K562 (cell line): Measurements from ENCODE around the gene RMND5A. TPM values are rescaled to one million over a fixed set of nuclear protein-coding genes. Genes with fewer than 3 reads are reported as not detected.

Experiments
- ATAC-seq: fragments of 200-7000 bp; cut with Tn5 transposase; 3 replicates; pipeline ENCODE4 v1.9.1; 2020; ENCODE audit warnings: moderate library complexity
- BruUV-seq: library from RNA; stranded (reverse); fragments of 400-500 nt; replicated peaks from 2 replicates; lab custom pipeline; 2021; lab: Mats Ljungman, UMichigan
- CTCF ChIA-PET: fragments of 300-600 bp; formaldehyde crosslinking; extraction: SDS; loops from one replicate; lab custom pipeline; 2021; ENCODE audit warnings: low intra/inter-chr PET ratio; lab: Yijun Ruan, JAX
- POLR2A ChIA-PET: fragments of 300-600, 350-650 bp; sonication (Branson Sonifier 250); formaldehyde crosslinking; extraction: SDS; loops from one replicate; lab custom pipeline; 2021; ENCODE audit warnings: antibody characterized with exemption, inconsistent platforms; lab: Yijun Ruan, JAX
- DNase-seq, 4 experiments: peaks; one replicate each; pipeline versions ENCODE4 v3.0.0 to v3.0.0-alpha.2; 2011 to 2018; ENCODE audit warnings: low spot score in 3 of 4, mixed read lengths in 3 of 4; ENCODE audit errors: extremely low read depth in 1 of 4
- FAIRE-seq: peaks from 2 replicates; lab custom pipeline; 2011; peaks lifted over from hg19 to GRCh38; lab: Jason Lieb, UNC
- H2AFZ ChIP-seq: 2 replicates; pipeline ENCODE4 v1.6.0; 2011; ENCODE audit warnings: low read depth, low read length, control low read depth, inconsistent platforms
- H3K27ac ChIP-seq: fragments of 200-600 bp; 3 replicates; pipeline ENCODE4 v1.8.0; 2011; ENCODE audit warnings: low read depth, mild to moderate bottlenecking, control low read depth, inconsistent platforms, low read length, moderate library complexity, mixed read lengths; ENCODE audit errors: extremely low read depth
- H3K27me3 ChIP-seq, 2 experiments: fragments of 300-600 bp in 1 of 2; 2 replicates in 1 of 2; 3 replicates in 1 of 2; pipeline versions ENCODE4 v1.6.0 to v1.8.0; 2011; ENCODE audit warnings: inconsistent platforms in 2 of 2, low read length in 2 of 2, mild to moderate bottlenecking in 1 of 2, mixed read lengths in 1 of 2, moderate library complexity in 1 of 2; ENCODE audit not compliant: control insufficient read depth in 2 of 2, insufficient read depth in 2 of 2
- H3K36me3 ChIP-seq: fragments of 300-600 bp; 3 replicates; pipeline ENCODE4 v1.8.0; 2011; ENCODE audit warnings: mild to moderate bottlenecking, low read length, inconsistent platforms; ENCODE audit not compliant: control insufficient read depth, insufficient read depth
- H3K4me1 ChIP-seq, 2 experiments: fragments of 200-600 bp in 1 of 2; replicated peaks in 1 of 2; 2 replicates in 1 of 2; 3 replicates in 1 of 2; pipeline versions ENCODE4 v1.5.1 to v1.8.0; 2011; ENCODE audit warnings: inconsistent platforms in 2 of 2, low read length in 2 of 2, mild to moderate bottlenecking in 1 of 2, mixed read lengths in 1 of 2, moderate library complexity in 1 of 2; ENCODE audit not compliant: control insufficient read depth in 2 of 2, insufficient read depth in 2 of 2
- H3K4me2 ChIP-seq: 2 replicates; pipeline ENCODE4 v1.6.1; 2011; ENCODE audit warnings: low read length, control low read depth, inconsistent platforms, mixed read lengths; ENCODE audit not compliant: insufficient read depth
- H3K4me3 ChIP-seq: fragments of 200-600 bp; sonication (generic), shearing (Covaris generic); 2 replicates; pipeline ENCODE4 v1.5.1; 2016; ENCODE audit warnings: control low read depth, inconsistent platforms
- H3K79me2 ChIP-seq: fragments of 200-600 bp; 3 replicates; pipeline ENCODE4 v1.8.0; 2011; ENCODE audit warnings: low read length, inconsistent platforms; ENCODE audit not compliant: control insufficient read depth, insufficient read depth
- H3K9ac ChIP-seq, 2 experiments: 2 replicates each; pipeline versions ENCODE4 v1.6.0 to v1.6.1; 2011; ENCODE audit warnings: low read depth in 2 of 2, low read length in 2 of 2, control low read depth in 1 of 2, inconsistent platforms in 1 of 2, mild to moderate bottlenecking in 1 of 2, mixed read lengths in 1 of 2; ENCODE audit not compliant: insufficient read depth in 1 of 2
- H3K9me1 ChIP-seq: one replicate; pipeline ENCODE4 v1.6.0; 2011; ENCODE audit warnings: inconsistent platforms, mild to moderate bottlenecking, low read length, moderate library complexity; ENCODE audit not compliant: control insufficient read depth, insufficient read depth
- H3K9me3 ChIP-seq: replicated peaks from 2 replicates; pipeline ENCODE4 v1.5.1; 2011; ENCODE audit warnings: low read depth, low read length, inconsistent platforms; ENCODE audit not compliant: control insufficient read depth, insufficient read depth
- H4K20me1 ChIP-seq: replicated peaks from 2 replicates; pipeline ENCODE4 v1.6.1; 2011; ENCODE audit warnings: low read length, inconsistent platforms, mixed read lengths; ENCODE audit not compliant: control insufficient read depth, insufficient read depth
- FOXK1 ChIP-seq: sonication (generic); formaldehyde crosslinking; IDR thresholded peaks from 2 replicates; pipeline ENCODE4 v1.8.0; 2022; ENCODE audit warnings: missing genetic modification reagents, mild to moderate bottlenecking, borderline replicate concordance
- PPARD ChIP-seq: fragments of 250-450 bp; sonication (Bioruptor Pico); IDR thresholded peaks from 2 replicates; pipeline ENCODE4 v1.8.0; 2022; ENCODE audit warnings: inconsistent platforms, mild to moderate bottlenecking, moderate library complexity
- RUNX1 ChIP-seq: sonication (generic); IDR thresholded peaks from 2 replicates; pipeline ENCODE4 v1.6.1; 2016; ENCODE audit warnings: antibody characterized with exemption, low read depth
- WGBS: fragments of 100-300 bp; shearing (Covaris generic); methylation state at CpG from one replicate; pipeline ENCODE4 v1.1.6; 2016; ENCODE audit warnings: low coverage, mixed read lengths; ENCODE audit not compliant: insufficient coverage; ENCODE audit errors: missing lambda C conversion rate; 5-methylcytosine and 5-hydroxymethylcytosine counted together
- in situ Hi-C: fragments of 300-500 bp; cut with MboI; formaldehyde crosslinking; loops from 4 replicates; pipeline ENCODE4 v1.15.0; 2018; ENCODE audit warnings: inconsistent platforms, mixed read lengths
- intact Hi-C: fragments of 100-400 bp; cut with micrococcal nuclease; formaldehyde crosslinking; loops from 2 replicates; pipeline ENCODE4 v1.14.2; 2022
- polyA plus RNA-seq, 8 experiments: library from polyadenylated mRNA; depleted of rRNA in 4 of 8; stranded (reverse) in 5 of 8; unstranded in 3 of 8; fragments of >200 nt; fragmentation: Nextera tagmentation in 2 of 8; fragmentation: Illumina TruSeq in 1 of 8; extraction: Ambion mirVana in 2 of 8; extraction: Trizol in 1 of 8; gene quantifications; 2 replicates each; pipeline versions ENCODE4 v1.2.1 to v1.2.3, GENCODE V29; 2011 to 2014; ENCODE audit warnings: inconsistent platforms in 1 of 8, missing spikeins in 1 of 8
- total RNA-seq, 7 experiments: library from RNA; depleted of rRNA in 6 of 7; stranded (reverse); fragments of >200 nt in 6 of 7; fragmentation: Illumina TruSeq in 2 of 7; extraction: Trizol in 2 of 7; gene quantifications; 2 replicates each; pipeline versions ENCODE4 v1.2.1 to v1.2.3, GENCODE V29; 2011 to 2021; ENCODE audit warnings: low replicate concordance in 1 of 7
- TF ChIP-seq, protein P1 (sequence below): fragments of 200-800 bp; sonication (Bioruptor generic); IDR thresholded peaks from 2 replicates; pipeline ENCODE4 v1.6.1; 2017; ENCODE audit warnings: missing genetic modification characterization, missing compliant biosample characterization

The RMND5A gene
- total and polyA plus RNA-seq, 9 of the 15 experiments (the other 6 are each of a cell fraction or from before 2014, with no cell fraction given) = 13.2 to 43.5 (median 34.1) TPM

DNA sequence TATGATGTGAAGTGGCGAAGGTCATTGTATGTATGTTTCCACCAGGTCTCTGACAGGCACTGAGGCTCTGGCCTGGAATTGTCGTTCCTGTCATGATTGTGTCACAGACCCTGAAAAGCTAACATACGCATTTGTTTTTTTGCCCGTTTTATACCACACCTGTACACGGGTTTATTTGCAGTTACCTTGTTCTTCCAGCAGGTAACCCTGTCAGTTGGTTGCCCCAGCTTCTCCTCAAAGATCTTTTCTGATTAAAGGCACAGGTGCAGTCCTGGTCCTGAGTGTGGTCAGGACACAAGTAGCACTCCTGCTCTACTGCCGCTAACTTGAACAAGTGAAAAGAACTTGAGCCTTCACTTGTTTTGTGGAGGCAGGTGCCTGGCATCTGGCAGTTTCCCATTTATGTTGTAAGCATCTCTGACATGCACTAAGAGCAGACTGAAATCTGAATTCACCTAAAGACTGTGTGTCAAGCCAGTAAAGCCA, 50.8 kb downstream of the RMND5A start:
- ChIA-PET POLR2A (interaction anchor here (0.9 kb wide), 1 partner anchor 12 kb away, joined by 4 read pairs; no protein-coding TSS in a partner anchor), CTCF (no interaction called here)
- intact Hi-C loops = no loop called here
- WGBS = 90% methylated on average over 6 of the region's 6 CpGs
- BruUV-seq = no TSS peak
- Histone ChIP-seq H3K9me3 (no peaks in the 10 kb centered on the region), H3K4me2 (no peak overlapping the region), H3K27ac (no peak overlapping the region), H4K20me1 (no peaks in the 10 kb centered on the region), H3K79me2 (no peaks in the 10 kb centered on the region), H3K27me3 (no peaks in the 10 kb centered on the region), H3K9me1 (no peaks in the 10 kb centered on the region)
- DNase-seq = no peak
- in situ Hi-C loops = loop anchor here (25.0 kb wide), 1 partner anchor 291 kb away; no protein-coding TSS in a partner anchor
- TF ChIP-seq FOXK1 (CRISPR knock-in tag) (no peak), RUNX1 (no peak), PPARD (no peak)
- TF ChIP-seq, protein P1, sequence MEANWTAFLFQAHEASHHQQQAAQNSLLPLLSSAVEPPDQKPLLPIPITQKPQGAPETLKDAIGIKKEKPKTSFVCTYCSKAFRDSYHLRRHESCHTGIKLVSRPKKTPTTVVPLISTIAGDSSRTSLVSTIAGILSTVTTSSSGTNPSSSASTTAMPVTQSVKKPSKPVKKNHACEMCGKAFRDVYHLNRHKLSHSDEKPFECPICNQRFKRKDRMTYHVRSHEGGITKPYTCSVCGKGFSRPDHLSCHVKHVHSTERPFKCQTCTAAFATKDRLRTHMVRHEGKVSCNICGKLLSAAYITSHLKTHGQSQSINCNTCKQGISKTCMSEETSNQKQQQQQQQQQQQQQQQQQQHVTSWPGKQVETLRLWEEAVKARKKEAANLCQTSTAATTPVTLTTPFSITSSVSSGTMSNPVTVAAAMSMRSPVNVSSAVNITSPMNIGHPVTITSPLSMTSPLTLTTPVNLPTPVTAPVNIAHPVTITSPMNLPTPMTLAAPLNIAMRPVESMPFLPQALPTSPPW (CRISPR knock-in tag) = no peak
- TF ChIP-seq, all 486 proteins: peak for 0
- Histone ChIP-seq H3K4me1 (no peaks in the 10 kb centered on the region), H3K9ac (no peak overlapping the region), H3K4me3 (no peak overlapping the region), H3K36me3 (peaks cover 73% of the 10 kb centered on the region), H2AFZ (no peak overlapping the region)
- ATAC-seq (no peak), FAIRE-seq (no peak)
